ENCODE data around the gene REV1.

Gene REV1

GRCh38 chr2:99395589-99396130 is 94.2 kb downstream of the REV1 start:
- no peaks in the 10 kb centered on the region for H3K27me3 ChIP-seq (replicated peaks; ENCODE audit: control insufficient read depth, insufficient read depth, low read length)
- peaks cover 31% of the 10 kb centered on the region for H3K36me3 ChIP-seq (ENCODE audit: control insufficient read depth, insufficient read depth, low read length)

GRCh38 chr2:99389946-99390345 is 99.9 kb downstream of the REV1 start:
- TF ChIP-seq CTCF (IDR thresholded peaks at IDR 0.05; ENCODE audit: insufficient read depth, low read length, poor library complexity, severe bottlenecking), result no peak
- DNase-seq (ENCODE audit: extremely low read depth, insufficient read length), result no peak
- no peaks in the 10 kb centered on the region for H3K27me3 ChIP-seq (replicated peaks; ENCODE audit: control insufficient read depth, insufficient read depth, low read length)
- H3K4me3 ChIP-seq (replicated peaks; ENCODE audit: low read depth, low read length), result no peak overlapping the region
- H3K36me3 ChIP-seq (ENCODE audit: control insufficient read depth, insufficient read depth, low read length), result peaks cover 6% of the 10 kb centered on the region

More at GRCh38 chr2:99395589-99396130, 94.2 kb downstream of the REV1 start:
- TF ChIP-seq CTCF (IDR thresholded peaks at IDR 0.05; ENCODE audit: insufficient read depth, low read length, poor library complexity, severe bottlenecking), result no peak
- H3K4me3 ChIP-seq (replicated peaks; ENCODE audit: low read depth, low read length), result no peak overlapping the region
- no peak for DNase-seq (ENCODE audit: extremely low read depth, insufficient read length)

GRCh38 chr2:99389371-99389770 is 100.4 kb downstream of the REV1 start:
- no peak overlapping the region for H3K4me3 ChIP-seq (replicated peaks; ENCODE audit: low read depth, low read length)
- no peaks in the 10 kb centered on the region for H3K27me3 ChIP-seq (replicated peaks; ENCODE audit: control insufficient read depth, insufficient read depth, low read length)
- H3K36me3 ChIP-seq (ENCODE audit: control insufficient read depth, insufficient read depth, low read length), result peaks cover 6% of the 10 kb centered on the region
- TF ChIP-seq CTCF (IDR thresholded peaks at IDR 0.05; ENCODE audit: insufficient read depth, low read length, poor library complexity, severe bottlenecking), result no peak
- no peak for DNase-seq (ENCODE audit: extremely low read depth, insufficient read length)

GRCh38 chr2:99388892-99389291 is 100.9 kb downstream of the REV1 start:
- TF ChIP-seq CTCF (IDR thresholded peaks at IDR 0.05; ENCODE audit: insufficient read depth, low read length, poor library complexity, severe bottlenecking), result no peak
- DNase-seq (ENCODE audit: extremely low read depth, insufficient read length), result no peak

GRCh38 chr2:99386011-99386410 is 103.8 kb downstream of the REV1 start:
- H3K36me3 ChIP-seq (ENCODE audit: control insufficient read depth, insufficient read depth, low read length), result peaks cover 5% of the 10 kb centered on the region
- H3K4me3 ChIP-seq (replicated peaks; ENCODE audit: low read depth, low read length), result no peak overlapping the region
- no peak for DNase-seq (ENCODE audit: extremely low read depth, insufficient read length)
- H3K27me3 ChIP-seq (replicated peaks; ENCODE audit: control insufficient read depth, insufficient read depth, low read length), result no peaks in the 10 kb centered on the region
- no peak for TF ChIP-seq CTCF (IDR thresholded peaks at IDR 0.05; ENCODE audit: insufficient read depth, low read length, poor library complexity, severe bottlenecking)

More at GRCh38 chr2:99388892-99389291, 100.9 kb downstream of the REV1 start:
- peaks cover 7% of the 10 kb centered on the region for H3K36me3 ChIP-seq (ENCODE audit: control insufficient read depth, insufficient read depth, low read length)
- H3K4me3 ChIP-seq (replicated peaks; ENCODE audit: low read depth, low read length), result no peak overlapping the region
- H3K27me3 ChIP-seq (replicated peaks; ENCODE audit: control insufficient read depth, insufficient read depth, low read length), result no peaks in the 10 kb centered on the region

GRCh38 chr2:99382143-99382542 is 107.7 kb downstream of the REV1 start:
- H3K36me3 ChIP-seq (ENCODE audit: control insufficient read depth, insufficient read depth, low read length), result peaks cover 5% of the 10 kb centered on the region
- no peak for TF ChIP-seq CTCF (IDR thresholded peaks at IDR 0.05; ENCODE audit: insufficient read depth, low read length, poor library complexity, severe bottlenecking)
- no peak overlapping the region for H3K4me3 ChIP-seq (replicated peaks; ENCODE audit: low read depth, low read length)
- H3K27me3 ChIP-seq (replicated peaks; ENCODE audit: control insufficient read depth, insufficient read depth, low read length), result no peaks in the 10 kb centered on the region
- DNase-seq (ENCODE audit: extremely low read depth, insufficient read length), result no peak

All from GM06990 (cell line).